ENCODE measurements around the gene ZDHHC3.

Gene ZDHHC3

DNA sequence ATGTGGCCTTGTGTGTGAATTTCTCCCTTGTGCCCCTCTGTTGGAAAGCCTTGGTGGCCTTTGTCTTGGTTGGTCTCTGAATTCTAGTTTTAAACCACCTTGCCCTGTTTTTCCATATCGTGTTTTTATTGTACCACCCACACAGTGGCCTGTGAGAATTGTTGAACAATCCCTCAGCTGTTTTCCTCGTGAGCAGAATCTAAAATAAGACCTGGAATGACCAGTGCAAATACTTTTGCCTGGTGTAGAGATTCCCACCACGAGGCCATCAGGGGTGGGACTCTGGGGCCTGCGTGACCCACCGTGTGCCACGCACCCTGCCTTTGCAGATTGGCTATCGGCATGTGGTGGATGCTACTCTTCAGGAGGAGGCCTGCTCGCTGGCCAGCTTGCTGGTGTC, 31.1 kb upstream of the ZDHHC3 start:
- Histone ChIP-seq H3K79me2 (ENCODE audit: insufficient read depth, low read length) (no peaks in the 10 kb centered on the region), H4K20me1 (ENCODE audit: insufficient read depth, low read length, poor library complexity, severe bottlenecking) (no peaks in the 10 kb centered on the region), H3K4me1 (ENCODE audit: insufficient read depth, low read length, poor library complexity, severe bottlenecking) (peaks cover 4% of the 10 kb centered on the region), H3K36me3 (ENCODE audit: insufficient read depth, low read length) (peaks cover 75% of the 10 kb centered on the region), H3K27me3 (ENCODE audit: insufficient read depth, low read length, poor library complexity, severe bottlenecking) (no peaks in the 10 kb centered on the region), H3K9me3 (ENCODE audit: insufficient read depth, low read depth, low read length) (no peaks in the 10 kb centered on the region), H3K4me2 (ENCODE audit: low read depth, low read length, poor library complexity, severe bottlenecking) (no peak overlapping the region), H3K9me2 (replicated peaks; ENCODE audit: low read depth, low read length) (no peaks in the 10 kb centered on the region), H2AFZ (ENCODE audit: low read length) (no peak overlapping the region), H3F3A (ENCODE audit: low read depth) (no peaks in the 10 kb centered on the region), H3K4me3 (ENCODE audit: low read length, poor library complexity, severe bottlenecking) (no peak overlapping the region), H3K9ac (ENCODE audit: low read depth, low read length, poor library complexity, severe bottlenecking) (no peak overlapping the region)
- TF ChIP-seq EZH2phosphoT487 (IDR thresholded peaks at IDR 0.05; ENCODE audit: borderline replicate concordance) = no peak
- TF ChIP-seq, protein P1, sequence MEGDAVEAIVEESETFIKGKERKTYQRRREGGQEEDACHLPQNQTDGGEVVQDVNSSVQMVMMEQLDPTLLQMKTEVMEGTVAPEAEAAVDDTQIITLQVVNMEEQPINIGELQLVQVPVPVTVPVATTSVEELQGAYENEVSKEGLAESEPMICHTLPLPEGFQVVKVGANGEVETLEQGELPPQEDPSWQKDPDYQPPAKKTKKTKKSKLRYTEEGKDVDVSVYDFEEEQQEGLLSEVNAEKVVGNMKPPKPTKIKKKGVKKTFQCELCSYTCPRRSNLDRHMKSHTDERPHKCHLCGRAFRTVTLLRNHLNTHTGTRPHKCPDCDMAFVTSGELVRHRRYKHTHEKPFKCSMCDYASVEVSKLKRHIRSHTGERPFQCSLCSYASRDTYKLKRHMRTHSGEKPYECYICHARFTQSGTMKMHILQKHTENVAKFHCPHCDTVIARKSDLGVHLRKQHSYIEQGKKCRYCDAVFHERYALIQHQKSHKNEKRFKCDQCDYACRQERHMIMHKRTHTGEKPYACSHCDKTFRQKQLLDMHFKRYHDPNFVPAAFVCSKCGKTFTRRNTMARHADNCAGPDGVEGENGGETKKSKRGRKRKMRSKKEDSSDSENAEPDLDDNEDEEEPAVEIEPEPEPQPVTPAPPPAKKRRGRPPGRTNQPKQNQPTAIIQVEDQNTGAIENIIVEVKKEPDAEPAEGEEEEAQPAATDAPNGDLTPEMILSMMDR (conservative IDR thresholded peaks at IDR 0.05; ENCODE audit: low read length) = no peak

GRCh38 chr3:45003859-45004258, 27.9 kb upstream of the ZDHHC3 start:
- Histone ChIP-seq H3K79me2 (ENCODE audit: insufficient read depth, low read length) (no peaks in the 10 kb centered on the region), H3K36me3 (ENCODE audit: insufficient read depth, low read length) (peaks cover 81% of the 10 kb centered on the region), H3K9me2 (replicated peaks; ENCODE audit: low read depth, low read length) (no peaks in the 10 kb centered on the region), H2AFZ (ENCODE audit: low read length) (no peak overlapping the region), H3K9ac (ENCODE audit: low read depth, low read length, poor library complexity, severe bottlenecking) (no peak overlapping the region), H3K27me3 (ENCODE audit: insufficient read depth, low read length, poor library complexity, severe bottlenecking) (no peaks in the 10 kb centered on the region), H3K9me3 (ENCODE audit: insufficient read depth, low read depth, low read length) (no peaks in the 10 kb centered on the region), H3F3A (ENCODE audit: low read depth) (no peaks in the 10 kb centered on the region), H3K4me1 (ENCODE audit: insufficient read depth, low read length, poor library complexity, severe bottlenecking) (peaks cover 4% of the 10 kb centered on the region), H3K4me2 (ENCODE audit: low read depth, low read length, poor library complexity, severe bottlenecking) (no peak overlapping the region), H3K4me3 (ENCODE audit: low read length, poor library complexity, severe bottlenecking) (no peak overlapping the region), H4K20me1 (ENCODE audit: insufficient read depth, low read length, poor library complexity, severe bottlenecking) (no peaks in the 10 kb centered on the region)
- no peak for TF ChIP-seq EZH2phosphoT487 (IDR thresholded peaks at IDR 0.05; ENCODE audit: borderline replicate concordance)
- TF ChIP-seq, protein P1 (conservative IDR thresholded peaks at IDR 0.05; ENCODE audit: low read length) = no peak

DNA sequence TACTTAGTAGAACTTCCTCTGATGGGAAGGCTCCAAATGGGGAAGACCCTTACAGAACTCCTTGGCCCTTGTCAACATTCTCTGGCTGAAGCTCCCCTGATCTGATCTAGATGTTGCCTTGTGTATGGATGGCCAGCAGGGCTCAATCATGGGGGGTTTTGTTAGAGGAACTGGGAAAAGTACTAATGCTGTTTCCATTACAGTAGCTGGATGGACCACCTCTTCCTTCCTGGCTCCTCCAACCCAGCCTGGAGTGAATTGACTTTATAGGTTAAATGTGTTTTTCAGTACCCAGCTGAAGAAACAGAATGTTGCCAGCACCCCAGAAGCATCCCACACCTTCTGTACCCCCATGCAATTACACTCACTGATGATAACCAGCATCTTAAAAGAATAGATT, 27.4 kb upstream of the ZDHHC3 start:
- TF ChIP-seq, protein P1 (conservative IDR thresholded peaks at IDR 0.05; ENCODE audit: low read length) = no peak
- TF ChIP-seq EZH2phosphoT487 (IDR thresholded peaks at IDR 0.05; ENCODE audit: borderline replicate concordance) = no peak
- no peaks in the 10 kb centered on the region for H3K27me3 ChIP-seq (ENCODE audit: insufficient read depth, low read length, poor library complexity, severe bottlenecking)
- no peak overlapping the region for H3K4me3 ChIP-seq (ENCODE audit: low read length, poor library complexity, severe bottlenecking)
- no peaks in the 10 kb centered on the region for H3K9me3 ChIP-seq (ENCODE audit: insufficient read depth, low read depth, low read length)
- peaks cover 4% of the 10 kb centered on the region for H3K4me1 ChIP-seq (ENCODE audit: insufficient read depth, low read length, poor library complexity, severe bottlenecking)
- H3K9me2 ChIP-seq (replicated peaks; ENCODE audit: low read depth, low read length) = no peaks in the 10 kb centered on the region
- no peaks in the 10 kb centered on the region for H3F3A ChIP-seq (ENCODE audit: low read depth)
- H3K79me2 ChIP-seq (ENCODE audit: insufficient read depth, low read length) = no peaks in the 10 kb centered on the region
- no peak overlapping the region for H2AFZ ChIP-seq (ENCODE audit: low read length)
- no peak overlapping the region for H3K9ac ChIP-seq (ENCODE audit: low read depth, low read length, poor library complexity, severe bottlenecking)
- H4K20me1 ChIP-seq (ENCODE audit: insufficient read depth, low read length, poor library complexity, severe bottlenecking) = no peaks in the 10 kb centered on the region
- no peak overlapping the region for H3K4me2 ChIP-seq (ENCODE audit: low read depth, low read length, poor library complexity, severe bottlenecking)
- peaks cover 81% of the 10 kb centered on the region for H3K36me3 ChIP-seq (ENCODE audit: insufficient read depth, low read length)

Data from Loucy (cell line).